Transverse colon (tissue), 4 donors: ENCODE results near the gene MICAL1.

Source experiments
- CTCF ChIP-seq, 5 experiments: fragments of 200-600 bp in 3 of 5; fragments of 450-650 bp in 2 of 5; sonication (generic) in 3 of 5; IDR thresholded peaks; 1 replicate in 2 of 5; 2 replicates in 3 of 5; pipeline ENCODE4 v1.5.1; 2016 to 2017; ENCODE audit warnings: antibody characterized with exemption in 5 of 5, inconsistent platforms in 3 of 5, mild to moderate bottlenecking in 2 of 5, moderate library complexity in 1 of 5
- EP300 ChIP-seq: sonication (generic); formaldehyde crosslinking; IDR thresholded peaks from one replicate; pipeline ENCODE4 v1.6.1; 2017; ENCODE audit warnings: antibody characterized with exemption, low read depth
- POLR2A ChIP-seq: fragments of 450-650 bp; IDR thresholded peaks from one replicate; pipeline ENCODE4 v1.6.1; 2016; ENCODE audit warnings: antibody characterized with exemption, mild to moderate bottlenecking, moderate library complexity
- POLR2AphosphoS5 ChIP-seq, 3 donors: sonication (generic); formaldehyde crosslinking; IDR thresholded peaks; one replicate each; pipeline ENCODE4 v1.6.1; 2016; ENCODE audit warnings: antibody characterized with exemption in 3 of 3

- TF ChIP-seq CTCF (IDR thresholded peaks at IDR 0.05) (no peak), POLR2AphosphoS5 (IDR thresholded peaks at IDR 0.05) (no peak), POLR2A (no peak), EP300 (no peak)
Observed at GRCh38 chr6:109474995-109475394, 19.4 kb upstream of the MICAL1 start.
